HG02623 (cell line): ENCODE data around the gene ZBTB24.

Source experiments
- ATAC-seq: cut with Tn5 transposase; IDR thresholded peaks from one replicate; pipeline ENCODE4 v1.9.1; 2021; ENCODE audit warnings: moderate library complexity; ENCODE audit not compliant: unreplicated experiment

The ZBTB24 gene

DNA sequence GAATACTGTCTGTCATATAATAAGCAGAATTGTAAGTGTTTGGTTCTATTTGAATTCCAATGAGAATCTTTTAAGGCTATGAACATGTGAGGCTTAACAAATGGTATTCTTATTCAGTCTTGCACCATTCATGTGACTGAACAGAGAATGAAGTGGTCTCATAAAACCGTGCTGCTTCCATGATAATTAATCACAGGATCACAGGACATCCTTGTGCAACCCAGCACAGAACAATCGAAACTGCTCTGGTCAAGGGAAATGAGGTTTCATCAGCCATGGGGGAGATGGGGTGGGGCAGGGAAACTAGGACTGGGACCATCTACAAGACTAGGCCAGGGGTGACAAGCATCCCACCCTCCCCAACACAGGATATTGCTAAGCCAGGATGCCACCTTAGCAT lies 48.6 kb downstream of the ZBTB24 start:
- no peak for ATAC-seq

- no peak for ATAC-seq
Measured at GRCh38 chr6:109429496-109429895, 53.5 kb downstream of the ZBTB24 start.

- no peak for ATAC-seq
Measured at GRCh38 chr6:109428889-109429477, 54.0 kb downstream of the ZBTB24 start.

- no peak for ATAC-seq
Measured at GRCh38 chr6:109424946-109425345, 58.1 kb downstream of the ZBTB24 start.

DNA sequence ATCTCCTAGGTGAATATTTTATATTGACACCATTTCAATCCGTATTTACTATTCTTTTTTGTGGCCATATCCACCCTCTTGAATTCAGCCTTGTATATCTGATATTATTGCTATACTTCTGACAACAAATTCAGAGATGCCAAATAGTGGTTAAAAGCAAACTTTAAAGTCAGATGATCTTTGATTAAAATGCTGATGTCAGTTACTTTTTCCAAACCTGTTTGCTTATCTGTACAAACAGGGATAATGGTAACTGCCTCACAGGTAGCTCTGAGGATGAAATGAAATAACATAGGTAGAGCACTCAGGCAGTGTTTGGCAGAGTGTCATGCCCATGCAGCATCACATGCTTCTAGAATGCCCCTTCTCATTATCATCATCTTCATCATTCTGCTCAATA lies 61.8 kb downstream of the ZBTB24 start:
- ATAC-seq = no peak

- no peak for ATAC-seq
Measured at GRCh38 chr6:109420751-109421150, 62.3 kb downstream of the ZBTB24 start.

GRCh38 chr6:109417646-109418045 lies 65.4 kb downstream of the ZBTB24 start:
- no peak for ATAC-seq
